Stimulated activated CD8-positive, alpha-beta memory T cell treated with anti-CD3 and anti-CD28 coated beads, Interleukin-15, amount 100 ng/mL, for 24 hours (primary cell): ENCODE data around the gene RNASE8.

Source experiments
- DNase-seq: peaks from one replicate; pipeline ENCODE4 v3.0.0-alpha.2; 2020; ENCODE audit warnings: low read depth

Gene RNASE8

DNA sequence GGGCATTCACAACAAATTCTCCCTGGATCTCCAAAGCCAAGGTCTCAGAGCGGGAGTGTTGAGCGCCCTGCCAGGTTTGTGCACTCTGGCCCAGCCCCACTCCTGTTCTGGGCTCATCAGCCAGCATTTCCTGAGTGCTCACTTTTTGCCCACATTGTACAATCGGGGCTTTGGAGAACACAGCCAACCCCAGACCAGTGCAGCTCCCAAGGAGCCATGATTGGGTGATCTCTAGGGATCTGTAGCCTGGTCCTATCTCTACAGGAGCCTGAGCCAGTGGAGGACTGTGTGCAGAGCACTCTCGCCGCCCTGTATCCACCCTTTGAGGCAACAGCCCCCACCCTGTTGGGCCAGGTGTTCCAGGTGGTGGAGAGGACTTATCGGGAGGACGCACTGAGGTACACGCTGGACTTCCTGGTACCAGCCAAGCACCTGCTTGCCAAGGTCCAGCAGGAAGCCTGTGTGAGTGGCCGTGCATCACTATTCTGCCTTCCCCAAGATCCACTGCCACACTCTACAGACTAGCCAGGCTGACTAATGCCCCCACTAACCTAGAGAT is 15.2 kb downstream of the RNASE8 start:
- no peak for DNase-seq

DNA sequence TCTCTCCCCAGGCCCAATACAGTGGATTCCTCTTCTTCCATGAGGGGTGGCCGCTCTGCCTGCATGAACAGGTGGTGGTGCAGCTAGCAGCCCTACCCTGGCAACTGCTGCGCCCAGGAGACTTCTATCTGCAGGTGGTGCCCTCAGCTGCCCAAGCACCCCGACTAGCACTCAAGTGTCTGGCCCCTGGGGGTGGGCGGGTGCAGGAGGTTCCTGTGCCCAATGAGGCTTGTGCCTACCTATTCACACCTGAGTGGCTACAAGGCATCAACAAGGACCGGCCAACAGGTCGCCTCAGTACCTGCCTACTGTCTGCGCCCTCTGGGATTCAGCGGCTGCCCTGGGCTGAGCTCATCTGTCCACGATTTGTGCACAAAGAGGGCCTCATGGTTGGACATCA is 16.3 kb downstream of the RNASE8 start:
- no peak for DNase-seq

DNA sequence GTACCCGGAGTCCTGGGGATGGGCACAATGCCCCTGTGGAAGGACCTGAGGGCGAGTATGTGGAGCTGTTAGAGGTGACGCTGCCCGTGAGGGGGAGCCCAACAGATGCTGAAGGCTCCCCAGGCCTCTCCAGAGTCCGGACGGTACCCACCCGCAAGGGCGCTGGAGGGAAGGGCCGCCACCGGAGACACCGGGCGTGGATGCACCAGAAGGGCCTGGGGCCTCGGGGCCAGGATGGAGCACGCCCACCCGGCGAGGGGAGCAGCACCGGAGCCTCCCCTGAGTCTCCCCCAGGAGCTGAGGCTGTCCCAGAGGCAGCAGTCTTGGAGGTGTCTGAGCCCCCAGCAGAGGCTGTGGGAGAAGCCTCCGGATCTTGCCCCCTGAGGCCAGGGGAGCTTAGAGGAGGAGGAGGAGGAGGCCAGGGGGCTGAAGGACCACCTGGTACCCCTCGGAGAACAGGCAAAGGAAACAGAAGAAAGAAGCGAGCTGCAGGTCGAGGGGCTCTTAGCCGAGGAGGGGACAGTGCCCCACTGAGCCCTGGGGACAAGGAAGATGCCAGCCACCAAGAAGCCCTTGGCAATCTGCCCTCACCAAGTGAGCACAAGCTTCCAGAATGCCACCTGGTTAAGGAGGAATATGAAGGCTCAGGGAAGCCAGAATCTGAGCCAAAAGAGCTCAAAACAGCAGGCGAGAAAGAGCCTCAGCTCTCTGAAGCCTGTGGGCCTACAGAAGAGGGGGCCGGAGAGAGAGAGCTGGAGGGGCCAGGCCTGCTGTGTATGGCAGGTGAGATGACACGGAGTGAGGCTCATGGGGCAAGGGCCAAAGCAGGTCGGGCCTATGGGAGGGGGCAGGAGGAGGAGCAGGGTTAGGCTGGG is 17.0 kb downstream of the RNASE8 start:
- DNase-seq, result no peak

DNA sequence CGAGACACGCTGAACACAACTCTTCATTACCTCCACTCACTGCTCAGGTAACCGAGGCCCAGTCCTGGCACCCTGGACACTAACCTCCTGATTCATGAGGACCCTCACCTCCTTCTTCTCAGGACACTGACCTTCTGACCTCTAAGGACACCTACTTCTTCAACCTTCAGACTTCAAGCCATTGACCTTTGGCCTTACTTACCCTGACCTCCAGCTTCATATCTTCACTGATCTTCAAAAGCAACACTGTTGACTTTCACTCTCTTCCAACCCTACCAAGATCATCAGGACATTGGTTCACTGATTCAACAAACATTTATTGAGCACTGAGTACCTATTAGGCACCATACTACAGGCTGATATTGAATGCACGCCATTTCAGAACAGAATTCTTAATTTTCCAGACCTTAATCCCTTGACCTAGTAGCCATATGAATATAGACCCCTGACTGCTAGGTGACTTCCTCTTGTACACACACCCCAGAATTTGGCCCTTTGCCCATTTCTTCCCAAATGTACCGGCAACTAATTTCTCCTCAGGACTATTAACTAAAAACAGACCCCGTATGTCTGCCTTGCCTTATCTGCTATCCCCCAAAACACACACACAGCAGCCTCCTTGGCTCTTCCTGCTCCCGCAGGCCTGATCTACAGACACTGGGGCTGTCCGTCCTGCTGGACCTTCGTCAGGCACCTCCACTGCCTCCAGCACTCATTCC is 18.3 kb downstream of the RNASE8 start:
- no peak for DNase-seq

DNA sequence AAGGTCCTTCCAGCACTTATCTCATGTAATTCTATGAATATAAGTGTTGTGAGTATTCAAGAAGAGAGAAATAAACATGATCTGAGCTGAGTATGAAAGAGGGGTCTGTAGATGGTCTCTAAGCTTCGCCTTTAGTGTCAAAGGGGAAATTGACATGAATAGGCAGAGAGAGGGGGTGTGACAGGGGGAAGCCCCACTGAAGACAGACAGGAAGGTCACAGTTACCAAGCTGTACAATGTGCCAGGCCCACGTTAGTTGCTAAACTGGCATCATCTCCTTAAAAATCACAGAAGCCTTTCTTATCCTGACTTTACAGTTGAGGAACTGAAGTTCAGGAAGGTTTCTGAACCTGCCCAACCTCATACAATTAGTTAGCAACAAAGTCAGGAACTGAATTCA is 20.1 kb downstream of the RNASE8 start:
- no peak for DNase-seq

DNA sequence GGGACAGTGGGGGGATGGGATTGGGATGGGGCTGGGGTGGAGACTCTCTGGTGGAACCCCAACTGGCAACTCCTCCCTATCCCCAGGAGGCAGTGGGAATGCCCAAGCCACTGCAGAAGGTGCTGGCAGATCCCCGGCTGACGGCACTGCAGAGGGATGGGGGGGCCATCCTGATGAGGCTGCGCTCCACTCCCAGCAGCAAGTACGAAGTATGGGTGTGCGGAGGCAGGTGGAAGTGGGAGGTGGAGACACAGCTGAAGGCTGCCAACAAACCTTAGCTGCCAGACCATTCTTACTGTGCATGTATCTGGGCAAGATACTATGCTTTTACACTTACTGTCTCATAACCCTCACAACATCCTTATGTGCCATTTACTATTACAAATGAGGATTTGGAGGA is 20.7 kb downstream of the RNASE8 start:
- DNase-seq, result no peak

DNA sequence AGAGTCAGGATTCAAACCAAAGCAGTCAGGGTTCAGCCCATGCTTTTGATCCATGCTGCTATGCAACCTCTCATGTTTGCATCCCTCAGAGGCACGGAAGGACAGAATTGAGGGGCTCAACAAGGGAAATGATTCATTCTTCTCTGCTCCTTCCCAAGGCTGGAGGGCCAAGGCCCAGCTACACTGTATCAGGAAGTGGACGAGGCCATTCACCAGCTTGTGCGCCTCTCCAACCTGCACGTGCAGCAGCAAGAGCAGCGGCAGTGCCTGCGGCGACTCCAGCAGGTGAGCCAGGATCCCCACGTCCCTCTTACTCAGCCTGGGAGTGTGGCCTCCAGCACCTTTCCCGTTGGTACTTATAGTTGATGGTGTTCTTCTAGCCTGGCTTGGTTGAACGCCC is 21.1 kb downstream of the RNASE8 start:
- DNase-seq, result no peak

DNA sequence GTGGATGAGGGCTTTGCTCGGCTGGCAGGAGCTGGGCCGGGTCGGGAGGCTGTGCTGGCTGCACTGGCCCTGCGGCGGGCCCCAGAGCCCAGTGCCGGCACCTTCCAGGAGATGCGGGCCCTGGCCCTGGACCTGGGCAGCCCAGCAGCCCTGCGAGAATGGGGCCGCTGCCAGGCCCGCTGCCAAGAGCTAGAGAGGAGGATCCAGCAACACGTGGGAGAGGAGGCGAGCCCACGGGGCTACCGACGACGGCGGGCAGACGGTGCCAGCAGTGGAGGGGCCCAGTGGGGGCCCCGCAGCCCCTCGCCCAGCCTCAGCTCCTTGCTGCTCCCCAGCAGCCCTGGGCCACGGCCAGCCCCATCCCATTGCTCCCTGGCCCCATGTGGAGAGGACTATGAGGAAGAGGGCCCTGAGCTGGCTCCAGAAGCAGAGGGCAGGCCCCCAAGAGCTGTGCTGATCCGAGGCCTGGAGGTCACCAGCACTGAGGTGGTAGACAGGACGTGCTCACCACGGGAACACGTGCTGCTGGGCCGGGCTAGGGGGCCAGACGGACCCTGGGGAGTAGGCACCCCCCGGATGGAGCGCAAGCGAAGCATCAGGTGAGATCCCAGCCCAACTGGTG is 24.0 kb downstream of the RNASE8 start:
- DNase-seq, result no peak

DNA sequence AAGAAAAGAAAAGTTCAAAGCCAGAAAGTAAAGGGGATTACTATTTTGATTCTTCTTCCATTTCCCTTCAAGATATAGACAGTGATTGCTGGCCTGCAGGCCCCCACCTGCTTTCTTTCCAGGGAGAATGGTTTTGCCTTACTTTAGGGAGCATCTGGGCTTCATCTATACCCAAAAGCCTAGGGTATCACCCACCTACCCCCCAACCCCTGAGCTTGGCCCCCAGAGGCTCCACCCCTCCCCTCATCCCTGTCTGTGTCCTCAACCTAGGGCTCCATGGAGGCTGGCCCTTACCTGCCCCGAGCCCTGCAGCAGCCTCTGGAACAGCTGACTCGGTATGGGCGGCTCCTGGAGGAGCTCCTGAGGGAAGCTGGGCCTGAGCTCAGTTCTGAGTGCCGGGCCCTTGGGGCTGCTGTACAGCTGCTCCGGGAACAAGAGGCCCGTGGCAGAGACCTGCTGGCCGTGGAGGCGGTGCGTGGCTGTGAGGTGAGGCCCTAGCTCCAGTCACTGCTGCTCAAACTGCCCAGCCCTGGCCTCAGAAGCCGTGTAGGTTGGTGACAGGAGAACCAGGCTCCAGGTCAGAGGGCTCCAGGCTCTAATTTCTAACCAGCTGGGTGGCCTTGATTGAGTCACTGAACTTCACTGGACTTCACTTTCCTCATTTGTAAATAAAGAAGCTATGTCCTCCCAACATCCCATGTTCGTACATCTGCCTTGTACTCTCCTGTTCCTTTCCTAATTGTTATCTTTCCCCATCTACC is 26.1 kb downstream of the RNASE8 start:
- DNase-seq, result no peak

DNA sequence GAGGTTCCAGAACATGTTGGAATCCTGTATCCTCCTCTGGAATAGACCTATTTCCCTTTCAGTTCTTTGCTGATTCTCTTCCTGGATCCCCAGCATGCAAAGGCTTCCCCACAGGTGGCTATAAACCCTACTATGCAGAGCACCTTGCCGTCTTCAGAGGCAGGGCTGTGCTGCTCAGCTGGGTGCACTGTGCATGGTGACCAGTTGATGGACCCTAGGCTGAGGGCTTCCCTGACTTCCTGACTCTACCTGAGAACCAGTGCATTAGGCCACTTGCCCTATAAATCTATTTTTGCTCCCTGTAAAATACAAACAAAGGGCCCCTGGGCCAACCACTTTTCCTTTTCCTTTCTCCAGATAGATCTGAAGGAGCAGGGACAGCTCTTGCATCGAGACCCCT is 26.8 kb downstream of the RNASE8 start:
- no peak for DNase-seq

DNA sequence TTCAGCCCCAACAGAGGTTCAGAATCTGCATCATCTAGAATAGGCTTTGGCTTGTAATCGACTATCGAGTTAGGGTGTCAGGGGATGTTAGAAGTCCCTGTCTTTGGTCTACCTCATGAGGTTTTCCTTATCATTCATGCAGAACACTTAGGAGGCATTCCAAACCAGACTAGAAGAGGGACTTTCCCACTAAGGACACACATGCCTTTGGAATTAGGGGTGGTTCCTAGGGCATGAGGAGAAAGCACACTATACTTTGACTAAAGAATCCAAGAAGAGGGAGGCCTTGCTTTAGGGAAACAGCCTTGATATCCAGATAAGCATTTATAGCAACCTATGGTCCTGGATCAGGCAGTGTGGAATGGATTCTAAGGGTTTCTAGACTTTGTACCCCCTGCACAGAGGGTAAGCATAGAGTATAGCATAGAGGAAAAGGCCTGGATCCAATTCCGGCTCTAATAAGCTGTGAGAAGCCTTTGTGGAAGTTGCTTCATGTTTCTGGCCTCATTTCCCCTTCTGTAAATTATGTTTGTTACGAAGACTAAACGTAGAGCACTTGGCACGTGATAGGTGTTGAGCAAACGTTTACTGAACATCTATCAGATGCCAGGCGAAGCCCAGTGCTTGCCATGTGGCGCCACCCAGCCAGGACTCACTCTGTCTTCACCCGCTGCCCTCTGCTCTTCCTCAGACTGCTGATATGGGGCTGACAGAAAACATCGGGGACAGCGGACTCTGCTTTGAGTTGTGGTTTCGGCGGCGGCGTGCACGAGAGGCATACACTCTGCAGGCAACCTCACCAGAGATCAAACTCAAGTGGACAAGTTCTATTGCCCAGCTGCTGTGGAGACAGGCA is 27.6 kb downstream of the RNASE8 start:
- DNase-seq, result no peak

DNA sequence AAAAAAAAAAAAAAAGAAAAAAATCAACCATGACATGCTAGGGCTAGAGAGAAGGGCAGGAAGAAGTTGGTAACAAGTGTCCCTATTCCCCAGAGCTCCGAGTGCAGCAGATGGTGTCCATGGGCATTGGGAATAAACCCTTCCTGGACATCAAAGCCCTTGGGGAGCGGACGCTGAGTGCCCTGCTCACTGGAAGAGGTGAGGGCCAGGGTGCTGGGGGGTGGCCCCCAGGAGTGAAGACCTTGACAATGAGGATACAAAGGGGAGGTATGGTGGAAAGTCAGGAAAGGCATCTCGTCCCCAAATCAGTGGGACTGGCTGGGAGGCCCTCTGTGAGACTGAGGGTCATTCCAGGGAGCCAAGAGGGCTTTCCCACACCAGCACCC is 29.3 kb downstream of the RNASE8 start:
- no peak for DNase-seq

DNA sequence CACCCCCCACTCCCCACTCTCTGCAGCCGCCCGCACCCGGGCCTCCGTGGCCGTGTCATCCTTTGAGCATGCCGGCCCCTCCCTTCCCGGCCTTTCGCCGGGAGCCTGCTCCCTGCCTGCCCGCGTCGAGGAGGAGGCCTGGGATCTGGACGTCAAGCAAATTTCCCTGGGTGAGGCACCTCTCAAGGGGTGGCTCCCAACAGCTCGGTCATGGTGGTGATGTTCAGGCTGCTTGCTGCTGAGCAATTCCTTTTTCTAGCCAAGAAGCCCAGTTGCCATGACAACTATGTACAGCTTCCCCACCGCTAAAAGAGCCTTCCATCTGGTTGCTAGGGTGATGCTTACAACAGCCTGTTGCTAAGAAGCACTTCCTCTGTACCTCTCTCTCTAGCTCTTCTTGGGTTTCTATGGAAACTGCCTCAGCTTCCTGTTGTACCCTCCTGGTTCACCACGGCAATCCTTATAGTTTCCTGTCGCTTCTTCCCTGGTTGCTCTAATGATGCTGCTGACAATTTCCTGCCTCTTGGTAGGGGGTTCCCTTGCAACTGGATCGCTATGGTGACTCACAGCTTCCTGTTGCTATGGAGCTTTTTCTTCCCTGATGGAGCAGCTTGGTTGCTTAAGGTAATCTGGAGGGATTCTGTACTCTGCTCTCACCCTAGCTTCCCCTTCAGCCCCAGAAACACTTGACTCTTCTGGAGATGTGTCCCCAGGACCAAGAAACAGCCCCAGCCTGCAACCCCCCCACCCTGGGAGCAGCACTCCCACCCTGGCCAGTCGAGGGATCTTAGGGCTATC is 29.9 kb downstream of the RNASE8 start:
- no peak for DNase-seq

DNA sequence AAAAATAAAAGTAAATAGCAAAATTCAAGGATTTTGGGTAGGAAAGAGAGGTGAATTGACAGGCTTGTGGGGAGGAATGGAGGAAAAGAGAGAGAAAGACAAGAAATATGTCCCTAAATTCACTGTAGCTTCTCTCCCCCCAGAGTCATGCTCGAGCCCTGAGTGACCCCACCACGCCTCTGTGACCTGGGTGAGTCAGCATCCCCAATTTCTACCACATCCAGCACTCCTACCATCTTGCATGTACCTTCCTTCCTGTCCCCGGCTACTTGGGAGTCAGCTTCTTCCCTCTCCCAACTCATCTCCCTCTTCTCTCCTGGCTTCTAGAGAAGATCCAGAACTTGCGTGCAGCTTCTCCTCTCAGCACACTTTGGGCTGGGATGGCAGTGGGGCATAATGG is 31.1 kb downstream of the RNASE8 start:
- no peak for DNase-seq

DNA sequence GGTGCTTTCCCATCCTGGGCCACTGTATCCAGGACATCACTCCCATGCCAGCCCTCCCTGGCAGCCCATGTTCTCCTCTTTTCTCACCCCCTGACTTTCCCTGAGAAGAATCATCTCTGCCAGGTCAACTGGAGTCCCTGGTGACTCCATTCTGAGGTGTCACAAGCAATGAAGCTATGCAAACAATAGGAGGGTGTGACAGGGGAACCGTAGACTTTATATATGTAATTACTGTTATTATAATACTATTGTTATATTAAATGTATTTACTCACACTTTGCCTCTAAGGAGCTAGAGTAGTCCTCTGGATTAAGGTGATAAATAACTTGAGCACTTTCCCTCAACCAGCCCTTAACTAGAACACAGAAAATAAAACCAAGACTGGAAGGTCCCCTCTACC is 31.6 kb downstream of the RNASE8 start:
- DNase-seq, result no peak

DNA sequence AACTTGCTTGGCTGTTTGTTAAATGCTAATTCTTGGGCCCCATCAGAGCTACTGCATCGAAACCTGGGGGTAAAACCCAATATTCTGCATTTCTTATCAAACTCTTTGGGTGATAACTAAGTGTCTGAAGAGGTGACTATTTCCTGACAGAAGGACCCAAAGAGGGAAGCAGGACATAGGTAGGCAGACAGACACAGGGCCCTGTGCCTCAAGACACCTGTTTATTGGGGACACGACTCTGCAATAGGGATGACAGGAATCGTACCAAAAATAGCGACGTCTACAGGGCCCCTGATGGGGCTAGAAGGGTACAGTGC is 32.2 kb downstream of the RNASE8 start:
- DNase-seq, result no peak

DNA sequence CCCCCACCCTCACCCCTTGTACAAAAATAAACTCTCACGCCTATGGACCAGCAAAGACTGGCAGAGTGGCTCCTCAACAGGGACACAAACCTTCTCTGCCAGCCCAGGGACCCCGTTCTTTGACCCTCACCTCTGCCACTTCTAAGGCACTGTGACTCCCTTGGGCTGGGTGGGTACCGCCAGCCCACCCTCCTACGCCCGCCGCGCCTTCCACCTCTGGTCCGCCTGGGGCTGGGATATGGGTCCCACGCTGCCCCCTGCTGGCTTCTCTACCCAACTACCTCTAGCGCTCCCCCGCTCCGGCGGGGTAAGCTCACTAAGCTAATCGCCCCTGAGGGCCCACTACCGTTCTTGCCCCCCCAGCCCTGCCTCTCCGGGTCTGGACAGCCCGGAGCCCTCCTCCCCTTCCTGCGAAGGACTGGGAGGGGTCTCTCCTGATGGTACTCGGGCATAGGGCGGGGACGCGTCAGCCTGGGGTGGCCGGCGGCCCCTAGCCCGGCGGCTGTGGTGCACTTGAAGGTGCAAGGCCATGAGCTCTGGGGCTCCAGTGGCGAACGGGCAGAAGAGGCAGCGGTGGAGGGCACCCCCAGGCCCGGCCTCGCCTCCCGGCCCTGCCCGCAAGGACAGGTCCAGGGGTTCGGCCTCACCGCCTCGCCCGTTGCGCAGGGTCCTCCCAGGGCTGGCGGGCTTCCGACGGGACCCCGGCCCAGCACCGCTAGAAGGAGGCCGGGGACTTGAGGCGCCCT is 32.7 kb downstream of the RNASE8 start:
- no peak for DNase-seq

DNA sequence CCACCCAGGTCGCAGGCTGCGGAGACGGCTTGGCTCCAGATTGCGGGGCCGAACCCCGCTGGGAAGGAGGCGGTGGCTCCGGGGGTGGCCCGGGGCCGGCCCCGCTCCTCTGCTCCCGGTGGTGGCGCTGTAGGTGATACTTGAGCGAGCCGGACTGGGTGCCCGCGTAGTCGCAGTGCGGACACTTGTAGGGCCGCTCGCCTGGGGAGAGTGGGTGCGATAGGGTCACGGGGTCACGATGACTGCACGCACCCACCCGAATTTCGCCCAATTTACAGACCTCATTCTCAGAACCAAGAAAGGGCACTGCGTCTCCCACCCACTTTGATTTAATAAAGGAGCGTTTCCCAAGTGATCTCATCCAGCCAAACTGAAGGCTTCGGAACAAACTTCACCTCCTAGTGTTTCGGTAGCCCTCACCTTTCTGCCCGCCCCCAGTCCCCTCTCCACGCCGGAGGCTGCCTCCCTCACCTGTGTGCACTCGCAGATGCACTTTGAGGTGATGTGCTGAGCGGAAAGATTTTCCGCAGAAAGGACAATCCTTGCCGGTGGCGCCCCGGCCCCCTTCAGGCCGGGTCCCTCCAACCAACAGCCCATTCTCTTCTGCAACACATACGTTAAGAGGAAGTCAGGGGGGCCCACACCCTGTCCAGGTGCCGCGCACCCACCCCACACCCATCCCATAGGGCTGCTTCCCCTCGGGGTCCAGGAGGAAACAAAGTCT is 33.5 kb downstream of the RNASE8 start:
- DNase-seq, result no peak

DNA sequence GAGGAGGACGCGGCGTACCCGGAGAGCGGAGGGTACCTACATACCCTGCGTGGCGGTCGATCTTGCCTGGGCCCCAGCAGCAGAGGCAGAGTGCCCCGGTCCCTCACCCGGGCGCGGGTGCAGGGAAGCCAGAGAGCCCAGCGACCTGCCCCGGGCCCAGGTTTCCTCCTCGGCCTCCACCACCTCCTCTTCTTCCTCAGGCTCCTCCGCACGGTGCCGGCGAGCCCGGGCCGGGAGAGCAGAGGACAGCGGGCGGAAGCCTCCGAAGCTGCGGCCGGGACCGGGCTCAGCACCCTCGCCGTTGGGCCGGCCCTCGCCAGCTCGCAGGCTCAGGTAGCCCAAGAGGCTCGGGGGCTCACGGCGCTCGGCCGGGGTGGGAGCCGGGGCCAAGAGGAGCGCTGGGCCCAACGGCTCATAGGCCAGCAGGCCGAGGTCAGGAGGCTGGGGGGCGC is 34.2 kb downstream of the RNASE8 start:
- DNase-seq, result no peak
